ENCODE data around the gene DLL1.

DLL1 gene

GRCh38 chr6:170233286-170234205 is 57.3 kb downstream of the DLL1 start:
- DNase-seq (ENCODE audit: low read depth, low spot score), result no peak
